Esophagus muscularis mucosa (tissue), 4 donors: ENCODE measurements around the gene UNC5A. TPM values are rescaled to one million over a fixed set of nuclear protein-coding genes. Genes with fewer than 3 reads are reported as not detected.

Experiments used
- DNase-seq: peaks from one replicate; pipeline ENCODE4 v3.0.0-alpha.2; 2017; ENCODE audit errors: extremely low spot score
- H3K27ac ChIP-seq, 4 donors: fragments of 200-600 bp; sonication (generic); replicated peaks in 1 of 4; 1 replicate in 3 of 4; 2 replicates in 1 of 4; pipeline ENCODE4 v1.5.1; 2016 to 2019; ENCODE audit warnings: mild to moderate bottlenecking in 1 of 4
- H3K27me3 ChIP-seq, 4 donors: fragments of 200-600 bp; sonication (generic); one replicate each; pipeline versions ENCODE4 v1.5.1 to v1.6.0; 2016 to 2019
- H3K36me3 ChIP-seq, 4 donors: fragments of 200-600 bp; sonication (generic); one replicate each; pipeline ENCODE4 v1.5.1; 2016 to 2019
- H3K4me1 ChIP-seq, 4 donors: fragments of 200-600 bp; sonication (generic); one replicate each; pipeline ENCODE4 v1.5.1; 2016 to 2019
- H3K4me3 ChIP-seq, 4 donors: fragments of 200-600 bp; sonication (generic); 1 replicate in 2 of 4; 2 replicates in 2 of 4; pipeline ENCODE4 v1.5.1; 2016 to 2019; ENCODE audit warnings: mild to moderate bottlenecking in 4 of 4, moderate library complexity in 1 of 4
- H3K9me3 ChIP-seq, 4 donors: fragments of 200-600 bp; sonication (generic); 1 replicate in 3 of 4; 2 replicates in 1 of 4; pipeline ENCODE4 v1.5.1; 2016 to 2019
- CTCF ChIP-seq, 3 experiments: fragments of 200-600 bp in 2 of 3; fragments of 450-650 bp in 1 of 3; sonication (generic) in 2 of 3; IDR thresholded peaks; one replicate each; pipeline ENCODE4 v1.5.1; 2017 to 2019; ENCODE audit warnings: antibody characterized with exemption in 3 of 3, mild to moderate bottlenecking in 2 of 3, moderate library complexity in 1 of 3
- EP300 ChIP-seq: sonication (generic); formaldehyde crosslinking; IDR thresholded peaks from one replicate; pipeline ENCODE4 v1.6.1; 2017; ENCODE audit warnings: antibody characterized with exemption
- POLR2A ChIP-seq: fragments of 450-650 bp; IDR thresholded peaks from one replicate; pipeline ENCODE4 v1.6.1; 2017; ENCODE audit warnings: antibody characterized with exemption, moderate library complexity, mild to moderate bottlenecking, low read depth
- POLR2AphosphoS5 ChIP-seq, 2 donors: sonication (generic); formaldehyde crosslinking; IDR thresholded peaks; one replicate each; pipeline ENCODE4 v1.6.1; 2017; ENCODE audit warnings: antibody characterized with exemption in 2 of 2
- WGBS: methylation state at CpG from one replicate; pipeline ENCODE4 v1.1.5; 2018; 5-methylcytosine and 5-hydroxymethylcytosine counted together
- intact Hi-C: fragments of 100-400 bp; cut with DNase I; formaldehyde crosslinking; loops from one replicate; pipeline ENCODE4 v1.15.1; 2023
- total RNA-seq, 4 donors: library from RNA; depleted of rRNA; stranded (reverse); fragments of >200 nt; gene quantifications; one replicate each; pipeline versions ENCODE4 v1.1.0 to v1.2.1, GENCODE V29; 2016

The UNC5A gene
- total RNA-seq, 4 donors from 2014 or later: not detected

DNA sequence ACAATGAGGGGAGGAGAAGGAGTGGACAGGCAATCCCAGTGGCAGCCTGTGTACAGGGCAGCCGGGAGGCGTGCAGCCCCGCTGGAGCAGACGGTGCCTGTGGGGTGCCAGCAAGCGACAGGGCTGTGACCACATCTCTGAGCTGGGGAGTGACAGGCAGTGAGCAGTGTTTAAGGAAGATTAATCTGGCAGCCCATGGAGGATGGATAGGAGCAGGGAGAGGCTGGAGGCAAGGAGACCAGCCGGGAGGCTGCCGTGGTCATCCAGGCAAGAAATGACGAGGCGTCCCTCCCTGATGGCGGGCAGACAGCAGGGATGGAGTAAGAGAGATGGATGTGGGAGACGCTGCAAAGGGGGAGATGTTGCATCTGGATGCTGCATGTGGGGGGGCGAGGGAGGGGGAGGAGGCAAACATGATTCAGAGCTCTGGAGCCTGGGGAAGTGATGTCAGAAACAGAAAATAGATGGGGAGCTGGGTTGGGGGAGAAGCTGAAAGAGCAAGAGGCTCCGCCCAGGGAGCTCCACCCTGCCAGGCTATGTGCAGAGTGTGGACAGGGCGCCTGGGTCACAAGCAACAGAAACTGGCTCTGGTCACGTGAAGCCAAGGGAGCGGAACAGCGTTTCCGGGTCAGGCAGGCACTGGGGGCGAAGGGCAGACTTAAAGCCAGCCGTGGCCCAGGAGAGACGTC lies 12.6 kb downstream of the UNC5A start:
- Histone ChIP-seq H3K4me1 (peaks cover 4 to 6% (median 5%) of the 10 kb centered on the region in 4 donors), H3K4me3 (no peak overlapping the region), H3K36me3 (no peaks in the 10 kb centered on the region), H3K27me3 (peaks cover 0 to 61% (median 15%) of the 10 kb centered on the region in 4 donors), H3K27ac (no peak overlapping the region), H3K9me3 (no peaks in the 10 kb centered on the region)
- 80% methylated on average over 17 of the region's 21 CpGs for WGBS
- no peak for TF ChIP-seq CTCF (IDR thresholded peaks at IDR 0.05)
- TF ChIP-seq POLR2A: no peak
- DNase-seq: no peak
- intact Hi-C loops: no loop called here

GRCh38 chr5:176823869-176824412 lies 13.6 kb downstream of the UNC5A start:
- Histone ChIP-seq H3K4me3 (no peak overlapping the region), H3K27ac (no peak overlapping the region), H3K4me1 (no peaks in the 10 kb centered on the region), H3K9me3 (no peaks in the 10 kb centered on the region), H3K27me3 (peaks cover 0 to 58% (median 5%) of the 10 kb centered on the region in 4 donors), H3K36me3 (no peaks in the 10 kb centered on the region)
- intact Hi-C loops: no loop called here
- DNase-seq: no peak
- no peak for TF ChIP-seq POLR2A
- no peak for TF ChIP-seq EP300
- TF ChIP-seq POLR2AphosphoS5 (IDR thresholded peaks at IDR 0.05): no peak
- TF ChIP-seq CTCF (IDR thresholded peaks at IDR 0.05): no peak
- WGBS: 78% methylated on average over 19 of the region's 20 CpGs

GRCh38 chr5:176824604-176825003 lies 14.2 kb downstream of the UNC5A start:
- Histone ChIP-seq H3K4me3 (no peak overlapping the region), H3K27ac (no peak overlapping the region), H3K27me3 (peaks cover 0 to 51% (median under 1%) of the 10 kb centered on the region in 4 donors), H3K4me1 (no peaks in the 10 kb centered on the region), H3K9me3 (no peaks in the 10 kb centered on the region), H3K36me3 (no peaks in the 10 kb centered on the region)
- intact Hi-C loops: no loop called here
- 86% methylated on average over 5 of the region's 5 CpGs for WGBS
- TF ChIP-seq POLR2A: no peak
- TF ChIP-seq EP300: no peak
- TF ChIP-seq CTCF (IDR thresholded peaks at IDR 0.05): no peak
- TF ChIP-seq POLR2AphosphoS5 (IDR thresholded peaks at IDR 0.05): no peak
- no peak for DNase-seq

DNA sequence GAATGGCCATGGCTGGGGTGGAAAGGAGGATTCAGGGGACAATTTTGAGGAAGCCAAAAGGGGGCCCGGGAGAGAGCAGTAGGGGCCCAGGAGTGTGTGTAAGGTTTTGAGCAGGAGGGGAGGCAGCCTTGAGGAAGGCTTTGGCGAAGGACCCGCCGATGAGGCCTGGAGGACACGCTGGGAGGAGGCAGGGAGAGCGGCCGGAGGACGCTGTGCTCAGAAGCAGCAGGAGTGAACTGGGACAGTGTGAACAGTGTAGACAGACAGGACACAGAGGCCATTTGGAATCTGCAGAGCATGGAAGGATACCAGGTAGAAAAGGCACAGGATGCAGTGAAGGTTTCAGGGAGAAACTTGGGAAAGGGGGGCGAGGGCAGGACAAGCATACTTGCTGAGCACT lies 14.9 kb downstream of the UNC5A start:
- Histone ChIP-seq H3K27ac (no peak overlapping the region), H3K9me3 (no peaks in the 10 kb centered on the region), H3K27me3 (peaks cover 0 to 51% (median 0%) of the 10 kb centered on the region in 4 donors), H3K4me1 (no peaks in the 10 kb centered on the region), H3K4me3 (no peak overlapping the region), H3K36me3 (no peaks in the 10 kb centered on the region)
- TF ChIP-seq POLR2A: no peak
- no peak for TF ChIP-seq CTCF (IDR thresholded peaks at IDR 0.05)
- no peak for TF ChIP-seq EP300
- TF ChIP-seq POLR2AphosphoS5 (IDR thresholded peaks at IDR 0.05): no peak
- no peak for DNase-seq
- intact Hi-C loops: no loop called here
- 89% methylated on average over 9 of the region's 9 CpGs for WGBS

DNA sequence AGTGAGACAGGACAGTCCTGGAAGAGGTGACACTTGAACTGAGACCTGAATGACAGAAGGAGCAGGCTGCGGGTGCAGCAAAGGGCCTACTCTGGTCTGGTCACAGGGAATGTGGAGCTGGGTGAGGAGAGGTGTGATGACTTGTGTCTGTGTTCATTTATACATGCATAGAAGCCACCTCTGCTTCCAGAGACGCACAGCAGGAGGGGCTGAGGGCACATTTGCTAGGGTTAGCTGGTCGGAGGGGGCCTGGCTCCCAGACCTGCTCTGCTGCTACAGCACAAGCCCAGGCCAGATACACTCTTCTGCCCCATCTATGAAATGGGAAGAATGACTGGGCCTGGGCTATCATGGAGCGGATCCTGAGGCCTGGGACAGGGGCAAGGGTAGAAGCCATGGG lies 15.6 kb downstream of the UNC5A start:
- H3K4me3 ChIP-seq: no peak overlapping the region
- intact Hi-C loops: no loop called here
- DNase-seq: no peak
- no peaks in the 10 kb centered on the region for H3K9me3 ChIP-seq
- 85% methylated on average over 2 of the region's 4 CpGs for WGBS
- no peak for TF ChIP-seq EP300
- TF ChIP-seq CTCF (IDR thresholded peaks at IDR 0.05): no peak
- no peak for TF ChIP-seq POLR2A
- TF ChIP-seq POLR2AphosphoS5 (IDR thresholded peaks at IDR 0.05): no peak
- peaks cover 0 to 46% (median 0%) of the 10 kb centered on the region in 4 donors for H3K27me3 ChIP-seq
- no peak overlapping the region for H3K27ac ChIP-seq
- H3K4me1 ChIP-seq: no peaks in the 10 kb centered on the region
- no peaks in the 10 kb centered on the region for H3K36me3 ChIP-seq
